ENCODE results near the gene RBM12. TPM values are rescaled to one million over a fixed set of nuclear protein-coding genes. Genes with fewer than 3 reads are reported as not detected.

RBM12 gene
- total and polyA plus RNA-seq, 4 donors, result 3.4 to 20.0 (median 15.8) TPM

GRCh38 chr20:35710884-35711587 is 46.3 kb upstream of the RBM12 start:
- Histone ChIP-seq H3K27ac (ENCODE audit: low read depth in 1 of 2, low read length in 2 of 2) (no peak overlapping the region), H3K9me3 (ENCODE audit: control insufficient read depth in 4 of 4, low read length in 3 of 4) (no peaks in the 10 kb centered on the region), H3K4me1 (ENCODE audit: control insufficient read depth in 4 of 4, insufficient read depth in 4 of 4, low read length in 3 of 4) (no peaks in the 10 kb centered on the region), H3K27me3 (ENCODE audit: control insufficient read depth in 4 of 4, insufficient read depth in 4 of 4, low read length in 3 of 4) (no peaks in the 10 kb centered on the region), H3K4me3 (ENCODE audit: low read depth in 1 of 3, low read length in 3 of 3) (no peak overlapping the region), H3K9ac (ENCODE audit: low read depth in 1 of 2, low read length in 2 of 2) (no peak overlapping the region), H3K36me3 (ENCODE audit: control insufficient read depth in 4 of 4, insufficient read depth in 3 of 4, low read depth in 1 of 4, low read length in 3 of 4) (peaks cover 17 to 89% (median 85%) of the 10 kb centered on the region in 4 donors)
- no peak for DNase-seq (ENCODE audit: low spot score)
- TF ChIP-seq REST (IDR thresholded peaks at IDR 0.05) (no peak), HNF4A (conservative IDR thresholded peaks at IDR 0.05) (no peak), RXRA (IDR thresholded peaks at IDR 0.05) (no peak), RAD21 (IDR thresholded peaks at IDR 0.05) (no peak), YY1 (IDR thresholded peaks at IDR 0.05) (no peak), NR2F2 (IDR thresholded peaks at IDR 0.05) (no peak), ZBTB33 (IDR thresholded peaks at IDR 0.05) (no peak), EGR1 (IDR thresholded peaks at IDR 0.05; ENCODE audit: low read depth in 2 of 2) (no peak), CTCF (IDR thresholded peaks at IDR 0.05; ENCODE audit: low read depth, low read length, missing input control) (no peak), HNF4G (IDR thresholded peaks at IDR 0.05) (no peak), FOXA1 (IDR thresholded peaks at IDR 0.05) (no peak), TAF1 (conservative IDR thresholded peaks at IDR 0.05) (no peak), JUND (IDR thresholded peaks at IDR 0.05) (no peak)
- TF ChIP-seq, protein P1, sequence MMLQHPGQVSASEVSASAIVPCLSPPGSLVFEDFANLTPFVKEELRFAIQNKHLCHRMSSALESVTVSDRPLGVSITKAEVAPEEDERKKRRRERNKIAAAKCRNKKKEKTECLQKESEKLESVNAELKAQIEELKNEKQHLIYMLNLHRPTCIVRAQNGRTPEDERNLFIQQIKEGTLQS (IDR thresholded peaks at IDR 0.05), result no peak
- WGBS, result 83% methylated on average over 6 of the region's 6 CpGs

DNA sequence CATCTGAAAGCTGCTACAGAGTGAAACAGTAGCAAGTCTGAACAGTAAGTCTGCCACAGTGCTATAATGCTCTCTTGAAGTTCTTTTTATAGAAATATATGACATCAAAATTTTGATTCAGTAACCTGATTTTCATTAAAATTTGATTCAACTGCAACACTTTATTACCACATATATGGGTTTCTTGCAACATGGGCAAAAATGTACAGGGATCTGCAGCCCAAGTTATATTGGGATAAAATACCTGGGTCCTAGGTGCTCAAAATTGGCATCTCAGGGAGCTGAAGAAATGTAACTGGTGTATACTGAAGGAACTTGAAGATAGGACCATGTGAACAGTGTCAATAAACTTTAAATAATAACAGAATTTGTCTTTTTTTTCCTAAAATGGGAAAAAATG is 45.3 kb upstream of the RBM12 start:
- Histone ChIP-seq H3K9ac (ENCODE audit: low read depth in 1 of 2, low read length in 2 of 2) (no peak overlapping the region), H3K36me3 (ENCODE audit: control insufficient read depth in 4 of 4, insufficient read depth in 3 of 4, low read depth in 1 of 4, low read length in 3 of 4) (peaks cover 19 to 88% (median 84%) of the 10 kb centered on the region in 4 donors), H3K9me3 (ENCODE audit: control insufficient read depth in 4 of 4, low read length in 3 of 4) (no peaks in the 10 kb centered on the region), H3K4me3 (ENCODE audit: low read depth in 1 of 3, low read length in 3 of 3) (no peak overlapping the region), H3K27ac (ENCODE audit: low read depth in 1 of 2, low read length in 2 of 2) (no peak overlapping the region), H3K27me3 (ENCODE audit: control insufficient read depth in 4 of 4, insufficient read depth in 4 of 4, low read length in 3 of 4) (no peaks in the 10 kb centered on the region), H3K4me1 (ENCODE audit: control insufficient read depth in 4 of 4, insufficient read depth in 4 of 4, low read length in 3 of 4) (no peaks in the 10 kb centered on the region)
- no peak for DNase-seq (ENCODE audit: low spot score)
- TF ChIP-seq RXRA (IDR thresholded peaks at IDR 0.05) (no peak), HNF4G (IDR thresholded peaks at IDR 0.05) (no peak), EGR1 (IDR thresholded peaks at IDR 0.05; ENCODE audit: low read depth in 2 of 2) (no peak), HNF4A (conservative IDR thresholded peaks at IDR 0.05) (no peak), FOXA2 (IDR thresholded peaks at IDR 0.05) (no peak), REST (IDR thresholded peaks at IDR 0.05) (no peak), TAF1 (conservative IDR thresholded peaks at IDR 0.05) (no peak), YY1 (IDR thresholded peaks at IDR 0.05) (no peak), RAD21 (IDR thresholded peaks at IDR 0.05) (no peak), FOXA1 (IDR thresholded peaks at IDR 0.05) (no peak), CTCF (IDR thresholded peaks at IDR 0.05; ENCODE audit: low read depth, low read length, missing input control) (no peak), SP1 (IDR thresholded peaks at IDR 0.05) (no peak)
- TF ChIP-seq, protein P1 (IDR thresholded peaks at IDR 0.05), result no peak

Measured in liver (tissue), 9 donors.